HEK293 (cell line): ENCODE measurements around the gene ORC2.

Experiments used
- CTCF ChIA-PET: fragments of 350-600 bp; formaldehyde crosslinking; extraction: SDS; loops from one replicate; lab custom pipeline; 2021; ENCODE audit warnings: antibody characterized with exemption; lab: Yijun Ruan, JAX
- POLR2A ChIA-PET: fragments of 300-600 bp; formaldehyde crosslinking; extraction: SDS; loops from one replicate; lab custom pipeline; 2020; ENCODE audit warnings: antibody characterized with exemption, inconsistent platforms; lab: Yijun Ruan, JAX
- H3K27ac ChIP-seq: fragments of 200-500 bp; sonication (Bioruptor generic); 2 replicates; pipeline ENCODE4 v1.5.1; 2014; ENCODE audit warnings: low read depth, low read length, control low read depth, inconsistent platforms; ENCODE audit errors: extremely low read depth
- H3K36me3 ChIP-seq, 2 experiments: fragments of 200-500 bp in 1 of 2; sonication (Bioruptor generic) in 1 of 2; 1 replicate in 1 of 2; 2 replicates in 1 of 2; pipeline ENCODE4 v1.5.1; 2014 to 2017; ENCODE audit warnings: inconsistent platforms in 2 of 2, low read length in 2 of 2; ENCODE audit not compliant: control insufficient read depth in 2 of 2, insufficient read depth in 1 of 2
- H3K4me1 ChIP-seq: fragments of 200-500 bp; sonication (Bioruptor generic); 2 replicates; pipeline ENCODE4 v1.5.1; 2014; ENCODE audit warnings: mild to moderate bottlenecking, low read length, inconsistent platforms; ENCODE audit not compliant: control insufficient read depth, insufficient read depth
- H3K4me3 ChIP-seq: 2 replicates; pipeline ENCODE4 v1.5.1; 2011; ENCODE audit warnings: low read depth, mild to moderate bottlenecking, control low read depth, low read length, moderate library complexity
- H3K9me3 ChIP-seq: fragments of 200-500 bp; sonication (Bioruptor generic); 2 replicates; pipeline ENCODE4 v1.5.1; 2014; ENCODE audit warnings: low read depth, low read length, inconsistent platforms; ENCODE audit not compliant: control insufficient read depth, insufficient read depth
- IKZF3 ChIP-seq: fragments of 450-650 bp; IDR thresholded peaks from 2 replicates; pipeline ENCODE4 v1.5.0; 2018; ENCODE audit warnings: missing biosample characterization, mild to moderate bottlenecking, missing genetic modification characterization, moderate library complexity
- ZNF2 ChIP-seq: fragments of 450-650 bp; formaldehyde crosslinking; IDR thresholded peaks from 2 replicates; pipeline ENCODE4 v1.5.1; 2016; ENCODE audit warnings: missing biosample characterization, missing genetic modification characterization
- ZNF335 ChIP-seq: fragments of 450-650 bp; formaldehyde crosslinking; conservative IDR thresholded peaks from 2 replicates; pipeline ENCODE4 v1.5.1; 2016; ENCODE audit warnings: missing biosample characterization, missing genetic modification characterization
- ZNF366 ChIP-seq: fragments of 450-650 bp; formaldehyde crosslinking; conservative IDR thresholded peaks from 2 replicates; pipeline ENCODE4 v1.5.1; 2016; ENCODE audit warnings: missing biosample characterization, missing genetic modification characterization
- ZNF600 ChIP-seq: fragments of 450-650 bp; formaldehyde crosslinking; IDR thresholded peaks from 2 replicates; pipeline ENCODE4 v1.5.1; 2016; ENCODE audit warnings: missing biosample characterization, missing genetic modification characterization
- ZNF654 ChIP-seq: fragments of 450-650 bp; formaldehyde crosslinking; IDR thresholded peaks from 2 replicates; pipeline ENCODE4 v1.5.1; 2016; ENCODE audit warnings: low read depth, missing biosample characterization, missing genetic modification characterization
- ZNF660 ChIP-seq: fragments of 450-650 bp; IDR thresholded peaks from 2 replicates; pipeline ENCODE4 v1.5.1; 2018; ENCODE audit warnings: missing biosample characterization, mild to moderate bottlenecking, missing genetic modification characterization
- TF ChIP-seq, protein P1 (sequence below): fragments of 450-650 bp; formaldehyde crosslinking; IDR thresholded peaks from 2 replicates; pipeline ENCODE4 v1.5.1; 2016; ENCODE audit warnings: missing biosample characterization, missing genetic modification characterization
- TF ChIP-seq, protein P2 (sequence below): fragments of 450-650 bp; formaldehyde crosslinking; IDR thresholded peaks from 2 replicates; pipeline ENCODE4 v1.5.1; 2016; ENCODE audit warnings: missing biosample characterization, missing genetic modification characterization
- TF ChIP-seq, protein P3 (sequence below): fragments of 450-650 bp; formaldehyde crosslinking; IDR thresholded peaks from 2 replicates; pipeline ENCODE4 v1.5.1; 2016; ENCODE audit warnings: missing biosample characterization, missing genetic modification characterization
- TF ChIP-seq, protein P4 (sequence below): fragments of 450-650 bp; formaldehyde crosslinking; IDR thresholded peaks from 2 replicates; pipeline ENCODE4 v1.5.1; 2016; ENCODE audit warnings: missing biosample characterization, missing genetic modification characterization
- TF ChIP-seq, protein P5 (sequence below): sonication (generic); formaldehyde crosslinking; IDR thresholded peaks from 2 replicates; pipeline ENCODE4 v1.8.1; 2022; ENCODE audit warnings: mild to moderate bottlenecking, moderate library complexity, missing genetic modification reagents

ORC2 gene

DNA sequence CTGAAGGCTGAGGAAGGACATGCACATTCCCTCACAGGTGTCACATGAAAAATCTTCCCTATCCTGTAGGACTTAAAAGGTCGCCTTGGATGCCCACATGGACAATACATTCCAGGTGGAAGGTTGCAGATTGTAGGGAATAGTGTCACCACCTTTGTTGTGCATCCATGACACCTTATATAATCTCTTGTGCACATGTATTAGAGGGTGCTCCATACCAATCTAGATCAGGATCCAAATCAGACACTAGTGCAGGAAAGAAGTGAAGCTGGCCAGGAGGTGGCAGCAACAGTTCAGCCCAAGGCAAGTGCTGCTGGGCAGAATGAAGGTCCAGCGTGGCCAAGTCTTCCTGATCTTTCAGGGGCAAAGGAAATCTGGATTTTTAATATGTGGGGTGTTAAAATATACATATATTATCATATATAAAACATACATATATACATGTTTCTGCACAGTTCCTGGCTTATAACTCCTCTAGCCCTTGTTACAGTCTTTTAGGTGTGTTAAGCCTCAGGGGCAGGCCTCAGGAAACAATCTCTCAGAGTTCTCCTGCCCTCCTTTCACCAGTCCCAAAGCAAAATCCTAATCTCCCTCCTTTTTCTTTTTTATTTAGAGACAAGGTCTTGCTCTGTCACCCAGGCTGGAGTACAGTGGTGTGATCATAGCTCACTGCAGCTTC lies 57.7 kb downstream of the ORC2 start (continued):
- TF ChIP-seq, protein P1, sequence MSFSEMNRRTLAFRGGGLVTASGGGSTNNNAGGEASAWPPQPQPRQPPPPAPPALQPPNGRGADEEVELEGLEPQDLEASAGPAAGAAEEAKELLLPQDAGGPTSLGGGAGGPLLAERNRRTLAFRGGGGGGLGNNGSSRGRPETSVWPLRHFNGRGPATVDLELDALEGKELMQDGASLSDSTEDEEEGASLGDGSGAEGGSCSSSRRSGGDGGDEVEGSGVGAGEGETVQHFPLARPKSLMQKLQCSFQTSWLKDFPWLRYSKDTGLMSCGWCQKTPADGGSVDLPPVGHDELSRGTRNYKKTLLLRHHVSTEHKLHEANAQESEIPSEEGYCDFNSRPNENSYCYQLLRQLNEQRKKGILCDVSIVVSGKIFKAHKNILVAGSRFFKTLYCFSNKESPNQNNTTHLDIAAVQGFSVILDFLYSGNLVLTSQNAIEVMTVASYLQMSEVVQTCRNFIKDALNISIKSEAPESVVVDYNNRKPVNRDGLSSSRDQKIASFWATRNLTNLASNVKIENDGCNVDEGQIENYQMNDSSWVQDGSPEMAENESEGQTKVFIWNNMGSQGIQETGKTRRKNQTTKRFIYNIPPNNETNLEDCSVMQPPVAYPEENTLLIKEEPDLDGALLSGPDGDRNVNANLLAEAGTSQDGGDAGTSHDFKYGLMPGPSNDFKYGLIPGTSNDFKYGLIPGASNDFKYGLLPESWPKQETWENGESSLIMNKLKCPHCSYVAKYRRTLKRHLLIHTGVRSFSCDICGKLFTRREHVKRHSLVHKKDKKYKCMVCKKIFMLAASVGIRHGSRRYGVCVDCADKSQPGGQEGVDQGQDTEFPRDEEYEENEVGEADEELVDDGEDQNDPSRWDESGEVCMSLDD, result no peak
- TF ChIP-seq ZNF600, result peak; percentile 98
- TF ChIP-seq, all 188 proteins: peak for 5

DNA sequence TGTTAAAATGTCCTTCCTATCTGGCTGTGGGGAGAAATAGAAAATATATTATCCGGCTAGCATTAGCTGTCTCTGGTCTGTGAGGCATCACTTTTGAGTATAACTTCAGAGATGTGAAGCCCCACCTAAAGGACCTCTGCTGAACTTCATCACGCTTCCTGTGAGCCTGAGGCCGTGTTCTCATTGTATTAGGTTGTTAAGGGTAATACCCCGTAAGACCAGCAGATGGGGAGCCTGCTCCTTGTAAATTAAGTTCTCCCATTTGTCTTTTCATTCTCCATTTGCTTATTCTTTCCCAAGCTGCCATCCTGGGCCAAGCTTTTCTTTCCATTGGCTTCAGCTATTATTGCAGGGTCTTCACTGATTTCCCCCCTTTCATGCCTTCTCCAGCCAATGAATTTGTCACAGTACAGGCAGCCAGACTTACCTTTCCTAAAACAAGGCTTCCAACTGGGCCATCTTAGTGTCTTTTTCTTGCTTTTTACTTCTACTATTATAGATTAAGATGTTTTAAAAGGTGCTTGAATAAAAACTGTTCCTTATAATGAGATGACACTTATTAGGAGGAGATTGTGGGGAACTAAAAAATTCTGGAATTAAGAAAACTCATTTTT lies 61.9 kb downstream of the ORC2 start:
- ChIA-PET POLR2A (interaction anchor here (0.8 kb wide), 1 partner anchor 37 kb away, joined by 4 read pairs; the partner anchor contains the start of gene CLK1), CTCF (interaction anchor here (0.6 to 3.7 kb wide), 28 partner anchors 9 to 928 kb away, joined by 3 to 37 read pairs (median 3); partner anchors contain the start of gene CASP10)
- H3K27ac ChIP-seq, result no peak overlapping the region
- TF ChIP-seq ZNF366 (tag by site-specific recombination), result 0 out of 2 replicates have a peak, but pooled peaks have one; percentile 31
- 0 out of 2 replicates have a peak, but pooled peaks have one; percentile 32 for TF ChIP-seq IKZF3 (tag by site-specific recombination)
- TF ChIP-seq, protein P2, sequence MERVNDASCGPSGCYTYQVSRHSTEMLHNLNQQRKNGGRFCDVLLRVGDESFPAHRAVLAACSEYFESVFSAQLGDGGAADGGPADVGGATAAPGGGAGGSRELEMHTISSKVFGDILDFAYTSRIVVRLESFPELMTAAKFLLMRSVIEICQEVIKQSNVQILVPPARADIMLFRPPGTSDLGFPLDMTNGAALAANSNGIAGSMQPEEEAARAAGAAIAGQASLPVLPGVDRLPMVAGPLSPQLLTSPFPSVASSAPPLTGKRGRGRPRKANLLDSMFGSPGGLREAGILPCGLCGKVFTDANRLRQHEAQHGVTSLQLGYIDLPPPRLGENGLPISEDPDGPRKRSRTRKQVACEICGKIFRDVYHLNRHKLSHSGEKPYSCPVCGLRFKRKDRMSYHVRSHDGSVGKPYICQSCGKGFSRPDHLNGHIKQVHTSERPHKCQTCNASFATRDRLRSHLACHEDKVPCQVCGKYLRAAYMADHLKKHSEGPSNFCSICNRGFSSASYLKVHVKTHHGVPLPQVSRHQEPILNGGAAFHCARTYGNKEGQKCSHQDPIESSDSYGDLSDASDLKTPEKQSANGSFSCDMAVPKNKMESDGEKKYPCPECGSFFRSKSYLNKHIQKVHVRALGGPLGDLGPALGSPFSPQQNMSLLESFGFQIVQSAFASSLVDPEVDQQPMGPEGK, result no peak
- peak; percentile 84 for TF ChIP-seq ZNF654 (tag by site-specific recombination)
- TF ChIP-seq, protein P3, sequence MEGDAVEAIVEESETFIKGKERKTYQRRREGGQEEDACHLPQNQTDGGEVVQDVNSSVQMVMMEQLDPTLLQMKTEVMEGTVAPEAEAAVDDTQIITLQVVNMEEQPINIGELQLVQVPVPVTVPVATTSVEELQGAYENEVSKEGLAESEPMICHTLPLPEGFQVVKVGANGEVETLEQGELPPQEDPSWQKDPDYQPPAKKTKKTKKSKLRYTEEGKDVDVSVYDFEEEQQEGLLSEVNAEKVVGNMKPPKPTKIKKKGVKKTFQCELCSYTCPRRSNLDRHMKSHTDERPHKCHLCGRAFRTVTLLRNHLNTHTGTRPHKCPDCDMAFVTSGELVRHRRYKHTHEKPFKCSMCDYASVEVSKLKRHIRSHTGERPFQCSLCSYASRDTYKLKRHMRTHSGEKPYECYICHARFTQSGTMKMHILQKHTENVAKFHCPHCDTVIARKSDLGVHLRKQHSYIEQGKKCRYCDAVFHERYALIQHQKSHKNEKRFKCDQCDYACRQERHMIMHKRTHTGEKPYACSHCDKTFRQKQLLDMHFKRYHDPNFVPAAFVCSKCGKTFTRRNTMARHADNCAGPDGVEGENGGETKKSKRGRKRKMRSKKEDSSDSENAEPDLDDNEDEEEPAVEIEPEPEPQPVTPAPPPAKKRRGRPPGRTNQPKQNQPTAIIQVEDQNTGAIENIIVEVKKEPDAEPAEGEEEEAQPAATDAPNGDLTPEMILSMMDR, result peak; percentile 78
- peak; percentile 55; the same call in 1 of the 2 replicates for TF ChIP-seq ZNF335 (tag by site-specific recombination)
- TF ChIP-seq, protein P4, sequence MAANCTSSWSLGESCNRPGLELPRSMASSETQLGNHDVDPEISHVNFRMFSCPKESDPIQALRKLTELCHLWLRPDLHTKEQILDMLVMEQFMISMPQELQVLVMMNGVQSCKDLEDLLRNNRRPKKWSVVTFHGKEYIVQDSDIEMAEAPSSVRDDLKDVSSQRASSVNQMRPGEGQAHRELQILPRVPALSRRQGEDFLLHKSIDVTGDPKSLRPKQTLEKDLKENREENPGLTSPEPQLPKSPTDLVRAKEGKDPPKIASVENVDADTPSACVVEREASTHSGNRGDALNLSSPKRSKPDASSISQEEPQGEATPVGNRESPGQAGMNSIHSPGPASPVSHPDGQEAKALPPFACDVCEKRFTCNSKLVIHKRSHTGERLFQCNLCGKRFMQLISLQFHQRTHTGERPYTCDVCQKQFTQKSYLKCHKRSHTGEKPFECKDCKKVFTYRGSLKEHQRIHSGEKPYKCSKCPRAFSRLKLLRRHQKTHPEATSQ (tag by site-specific recombination), result no peak
- TF ChIP-seq, protein P5, sequence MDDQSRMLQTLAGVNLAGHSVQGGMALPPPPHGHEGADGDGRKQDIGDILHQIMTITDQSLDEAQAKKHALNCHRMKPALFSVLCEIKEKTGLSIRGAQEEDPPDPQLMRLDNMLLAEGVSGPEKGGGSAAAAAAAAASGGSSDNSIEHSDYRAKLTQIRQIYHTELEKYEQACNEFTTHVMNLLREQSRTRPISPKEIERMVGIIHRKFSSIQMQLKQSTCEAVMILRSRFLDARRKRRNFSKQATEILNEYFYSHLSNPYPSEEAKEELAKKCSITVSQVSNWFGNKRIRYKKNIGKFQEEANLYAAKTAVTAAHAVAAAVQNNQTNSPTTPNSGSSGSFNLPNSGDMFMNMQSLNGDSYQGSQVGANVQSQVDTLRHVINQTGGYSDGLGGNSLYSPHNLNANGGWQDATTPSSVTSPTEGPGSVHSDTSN (CRISPR knock-in tag), result no peak
- peak; percentile 40; the same call in 1 of the 2 replicates for TF ChIP-seq ZNF2 (tag by site-specific recombination)
- peak; percentile 42; the same call in 1 of the 2 replicates for TF ChIP-seq ZNF660 (tag by site-specific recombination)
- TF ChIP-seq, all 188 proteins: peak for 7
- Histone ChIP-seq H3K9me3 (no peaks in the 10 kb centered on the region), H3K4me1 (no peaks in the 10 kb centered on the region), H3K36me3 (peaks cover 73 to 83% of the 10 kb centered on the region in 2 experiments), H3K4me3 (no peak overlapping the region)
